Raji (cell line): ENCODE results near the gene SBF1.
A peak's percentile ranks its signal among the peaks of the same experiment; 100 is the strongest.

ENCODE experiments used
- POLR2A ChIP-seq: IDR thresholded peaks from 2 replicates; pipeline ENCODE4 v1.6.1; 2011; ENCODE audit warnings: low read depth, low read length, control low read depth; ENCODE audit not compliant: insufficient read depth

SBF1 gene

DNA sequence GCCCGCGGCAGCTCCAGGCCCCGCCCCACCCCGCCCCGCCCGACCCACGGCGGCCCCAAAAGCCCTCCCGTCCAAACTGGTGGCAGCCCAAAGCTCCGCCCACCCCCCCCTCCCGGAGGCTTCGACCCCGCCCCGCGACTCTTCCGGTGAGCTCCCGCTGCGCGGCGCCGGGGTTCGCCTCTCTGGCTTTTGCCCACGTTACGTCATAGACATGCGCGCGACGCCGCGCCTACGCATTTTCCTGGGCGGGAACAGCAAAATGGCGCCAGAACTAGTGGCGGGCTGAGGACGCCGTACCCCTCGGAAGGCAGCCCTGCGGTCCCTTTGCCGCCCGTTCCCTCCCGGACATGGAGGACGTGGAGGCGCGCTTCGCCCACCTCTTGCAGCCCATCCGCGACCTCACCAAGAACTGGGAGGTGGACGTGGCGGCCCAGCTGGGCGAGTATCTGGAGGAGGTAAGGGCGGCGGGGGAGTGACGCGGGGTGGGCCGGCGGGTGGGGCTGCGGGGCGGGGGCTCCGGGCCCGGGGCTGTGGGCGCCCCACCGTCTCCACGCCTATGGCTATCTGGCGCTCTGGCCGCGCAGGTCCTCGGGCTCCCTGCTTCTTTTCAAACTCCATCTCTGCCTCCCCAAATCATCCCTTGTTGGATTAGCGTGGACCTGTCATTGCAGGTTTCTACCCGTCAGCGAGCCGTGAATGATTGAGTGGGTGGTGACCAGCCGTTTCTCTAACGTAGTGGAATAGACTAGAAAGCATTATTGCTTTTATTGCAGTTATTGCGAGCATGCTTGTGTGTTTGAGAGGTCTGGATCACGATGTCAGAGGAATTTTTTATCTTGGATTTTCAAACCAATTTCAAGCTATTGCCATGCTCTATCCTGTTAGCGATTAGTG lies 33.4 kb upstream of the SBF1 start, which contains the start of gene NCAPH2:
Gene NCAPH2, plus strand, starts transcription at position 234 of the 894 bp plus-strand sequence. Its CDS starts 114 bp downstream, at position 348.
- TF ChIP-seq POLR2A = peak; percentile 87

DNA sequence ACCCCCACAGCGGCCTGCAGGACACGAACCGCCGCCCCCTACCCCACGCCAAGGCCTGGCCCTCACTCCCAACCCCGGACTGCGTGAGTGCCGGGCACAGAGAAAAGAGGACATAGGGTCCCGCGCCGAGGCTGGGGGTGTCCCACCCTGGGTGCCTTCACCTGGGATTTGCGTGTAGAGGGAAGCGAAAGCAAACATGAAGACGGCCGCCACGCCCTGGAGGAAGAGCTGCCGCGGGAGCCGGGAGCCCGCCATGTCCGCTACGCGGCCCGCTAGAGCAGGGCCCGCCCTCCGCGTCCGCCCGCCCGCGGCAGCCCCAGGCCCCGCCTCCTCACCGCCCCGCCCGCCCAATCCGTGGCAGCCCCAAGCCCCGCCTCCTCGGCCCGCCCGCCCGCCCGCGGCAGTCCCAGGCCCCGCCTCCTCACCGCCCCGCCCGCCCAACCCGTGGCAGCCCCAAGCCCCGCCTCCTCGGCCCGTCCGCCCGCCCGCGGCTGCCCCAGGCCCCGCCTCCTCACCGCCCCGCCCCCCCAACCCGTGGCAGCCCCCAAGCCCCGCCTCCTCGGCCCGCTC lies 32.7 kb upstream of the SBF1 start, which contains the start of gene LMF2:
Gene LMF2, minus strand, starts transcription at position 282 of the 570 bp plus-strand sequence. Its CDS starts 27 bp downstream, at position 255.
- TF ChIP-seq POLR2A = peak; percentile 63

DNA sequence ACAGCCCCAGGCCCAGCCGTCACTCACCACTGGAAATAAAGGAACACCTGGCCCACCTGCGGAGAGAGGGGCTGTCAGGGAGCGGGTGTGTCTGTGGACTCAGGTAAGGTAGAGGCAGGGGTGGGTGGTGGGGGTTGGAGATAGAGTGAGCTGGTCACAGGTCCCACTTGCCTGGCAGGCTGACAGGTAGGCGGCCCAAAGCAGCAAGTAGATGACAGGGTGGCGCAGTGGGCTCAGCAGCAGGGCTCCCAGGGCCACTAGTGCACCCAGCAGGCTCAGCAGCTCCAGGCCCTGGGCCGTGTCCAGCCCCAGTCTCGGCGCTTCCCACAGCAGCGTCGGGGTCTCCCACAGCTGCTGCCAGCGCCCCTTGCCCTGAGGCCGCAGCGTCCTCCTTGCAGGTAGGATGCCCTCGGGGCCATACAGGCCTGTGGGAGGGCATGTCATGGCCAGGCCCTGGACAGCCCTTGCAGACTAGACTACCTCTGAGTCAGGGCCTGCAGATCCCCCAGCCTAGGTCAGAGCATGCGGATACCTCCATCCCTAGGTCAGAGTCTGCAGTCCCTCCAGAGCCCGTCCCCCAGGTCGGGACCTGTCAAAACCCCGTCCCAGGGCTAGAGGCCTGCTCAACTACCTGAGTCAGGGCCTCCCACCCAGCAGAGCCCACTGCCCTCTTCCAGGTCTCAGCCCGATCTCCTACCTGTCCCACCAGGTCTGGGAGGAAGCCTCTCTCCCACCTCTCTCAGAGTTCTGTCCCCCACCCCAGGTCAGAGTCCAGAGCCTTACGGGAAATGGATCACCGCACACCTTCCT lies 32.0 kb upstream of the SBF1 start:
- TF ChIP-seq POLR2A = no peak

DNA sequence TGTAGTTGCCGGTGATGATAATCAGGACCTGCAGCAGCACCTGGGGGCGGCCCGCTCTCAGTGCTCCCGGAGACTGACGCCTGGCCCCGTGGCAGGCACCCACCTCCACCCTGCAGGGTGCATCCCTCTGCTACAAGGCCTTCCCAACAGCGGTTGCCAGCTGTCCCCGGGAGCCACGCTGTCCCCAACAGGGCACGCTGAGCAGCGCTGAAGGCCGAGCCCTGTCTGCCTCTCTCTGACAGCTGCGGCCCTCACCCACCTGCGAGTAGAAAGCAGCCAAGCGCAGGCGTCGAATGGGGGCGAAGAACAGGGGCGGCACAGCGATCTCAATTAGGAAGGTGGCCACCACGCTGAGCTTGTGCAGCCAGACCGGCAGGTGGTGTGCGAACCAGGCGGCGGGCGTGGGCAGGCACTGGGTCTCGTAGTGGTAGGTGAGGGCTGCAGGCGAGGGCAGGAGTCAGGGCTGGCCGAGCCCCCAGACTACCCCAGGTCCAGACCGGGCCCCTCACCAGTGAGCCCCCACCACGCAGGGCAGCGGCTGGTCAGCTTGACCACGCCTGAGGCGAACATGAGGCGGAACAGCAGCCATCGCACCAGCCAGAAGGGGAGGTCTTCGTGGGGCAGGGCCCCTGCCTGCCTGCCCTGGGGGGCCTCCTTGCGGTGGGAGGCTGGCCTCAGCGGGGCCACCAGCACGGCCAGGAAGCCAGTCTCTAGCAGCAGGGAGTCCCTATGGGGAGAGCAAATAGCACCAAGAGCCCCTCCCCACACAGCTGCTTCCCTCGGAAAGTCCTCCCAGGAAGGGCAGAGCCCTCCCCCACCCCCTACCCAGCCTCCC lies 31.2 kb upstream of the SBF1 start:
- TF ChIP-seq POLR2A = no peak

DNA sequence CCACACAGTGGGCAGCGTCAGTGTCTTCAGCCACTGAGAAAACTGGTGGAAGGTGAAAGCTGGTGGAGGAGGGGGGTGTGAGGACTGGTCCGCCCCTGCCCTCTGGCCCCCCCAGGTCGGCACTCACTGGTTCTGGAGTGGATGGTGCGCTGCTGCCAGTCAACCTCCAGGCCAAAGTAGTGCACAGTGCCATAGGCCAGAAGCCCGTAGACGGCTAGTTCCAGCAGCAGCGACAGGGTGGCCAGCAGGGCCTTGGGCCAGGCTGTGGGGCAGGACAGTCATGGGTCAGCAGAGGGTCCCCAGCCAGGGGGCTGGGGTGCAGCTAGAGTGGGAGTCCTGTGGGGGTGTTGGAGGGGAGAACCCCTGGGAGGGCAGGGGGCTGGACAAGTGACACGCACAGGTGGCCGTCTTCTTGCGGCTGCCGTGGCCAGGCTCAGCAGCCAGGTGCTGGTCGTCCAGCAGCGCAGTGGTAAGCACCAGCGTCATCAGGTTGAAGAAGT lies 30.5 kb upstream of the SBF1 start:
- no peak for TF ChIP-seq POLR2A

DNA sequence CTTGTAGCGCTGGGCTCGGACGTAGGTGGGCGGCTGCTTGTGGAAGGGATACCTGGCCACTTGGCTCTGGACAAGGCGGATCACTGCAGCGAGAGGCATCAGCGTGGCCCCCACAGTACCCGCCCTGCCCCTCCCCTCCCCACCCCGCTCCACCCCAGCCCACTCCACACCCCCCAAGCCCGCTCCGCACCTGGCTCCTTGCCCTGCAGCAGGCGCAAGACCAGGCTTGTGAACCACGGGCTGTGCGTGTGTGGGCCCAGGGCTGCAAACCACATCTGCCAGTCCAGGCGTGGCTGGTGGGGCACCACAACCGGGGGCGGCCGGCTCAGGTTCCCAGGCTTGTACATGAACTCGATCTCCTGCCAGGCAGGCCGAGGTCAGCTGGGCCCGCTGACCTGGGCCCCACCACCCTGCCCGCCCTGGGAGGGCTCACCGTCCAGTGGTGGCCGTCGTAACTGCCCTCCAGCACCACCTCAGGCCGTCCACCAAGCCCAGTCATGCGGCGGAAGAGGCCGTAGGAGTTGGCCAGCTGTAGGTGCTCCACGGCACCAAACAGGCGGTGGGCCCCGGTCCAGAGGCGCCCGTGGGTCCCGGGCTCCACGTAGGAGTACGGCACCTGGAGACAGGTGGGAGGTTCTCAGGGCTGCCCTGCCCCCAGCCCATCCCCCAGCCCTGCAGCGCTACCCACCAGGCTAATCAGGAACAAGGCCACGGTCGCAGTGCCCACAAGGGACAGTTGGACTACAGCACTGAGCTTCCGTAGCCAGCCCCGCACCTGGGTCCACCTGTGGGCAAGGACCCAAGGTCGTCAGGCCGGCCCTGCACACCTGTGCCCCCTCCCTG lies 29.8 kb upstream of the SBF1 start:
- TF ChIP-seq POLR2A = no peak

DNA sequence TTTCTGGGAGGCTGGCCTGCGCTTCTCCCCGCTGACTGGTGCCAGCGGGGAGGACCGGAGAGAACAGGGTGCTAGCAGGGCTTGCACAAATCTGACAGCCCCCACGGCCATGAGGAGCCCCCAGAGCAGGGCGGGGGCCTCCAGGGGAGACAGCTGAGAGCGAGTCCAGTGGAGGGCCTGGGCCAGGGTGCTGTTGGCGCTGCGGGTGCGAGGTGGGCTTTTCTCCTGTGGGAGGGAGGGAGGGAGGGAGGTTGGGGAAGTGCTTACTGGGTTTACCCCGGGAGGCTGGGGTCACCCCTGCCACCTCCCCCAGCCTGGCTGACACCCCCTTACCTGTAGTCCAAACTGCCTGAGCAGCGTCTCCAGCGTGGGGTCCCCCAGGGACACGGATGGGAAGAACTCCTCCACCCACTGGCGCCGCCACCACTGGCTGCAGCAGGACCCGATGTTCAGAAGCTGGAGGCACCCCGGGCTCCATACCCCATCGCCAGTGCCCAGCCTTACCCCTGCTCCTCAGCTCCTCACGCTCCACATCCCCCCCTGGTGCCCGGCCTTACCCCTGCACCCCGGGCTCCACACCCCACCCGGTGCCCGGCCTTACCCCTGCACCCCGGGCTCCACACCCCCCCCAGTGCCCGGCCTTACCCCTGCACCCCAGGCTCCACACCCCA lies 28.8 kb upstream of the SBF1 start:
- no peak for TF ChIP-seq POLR2A

DNA sequence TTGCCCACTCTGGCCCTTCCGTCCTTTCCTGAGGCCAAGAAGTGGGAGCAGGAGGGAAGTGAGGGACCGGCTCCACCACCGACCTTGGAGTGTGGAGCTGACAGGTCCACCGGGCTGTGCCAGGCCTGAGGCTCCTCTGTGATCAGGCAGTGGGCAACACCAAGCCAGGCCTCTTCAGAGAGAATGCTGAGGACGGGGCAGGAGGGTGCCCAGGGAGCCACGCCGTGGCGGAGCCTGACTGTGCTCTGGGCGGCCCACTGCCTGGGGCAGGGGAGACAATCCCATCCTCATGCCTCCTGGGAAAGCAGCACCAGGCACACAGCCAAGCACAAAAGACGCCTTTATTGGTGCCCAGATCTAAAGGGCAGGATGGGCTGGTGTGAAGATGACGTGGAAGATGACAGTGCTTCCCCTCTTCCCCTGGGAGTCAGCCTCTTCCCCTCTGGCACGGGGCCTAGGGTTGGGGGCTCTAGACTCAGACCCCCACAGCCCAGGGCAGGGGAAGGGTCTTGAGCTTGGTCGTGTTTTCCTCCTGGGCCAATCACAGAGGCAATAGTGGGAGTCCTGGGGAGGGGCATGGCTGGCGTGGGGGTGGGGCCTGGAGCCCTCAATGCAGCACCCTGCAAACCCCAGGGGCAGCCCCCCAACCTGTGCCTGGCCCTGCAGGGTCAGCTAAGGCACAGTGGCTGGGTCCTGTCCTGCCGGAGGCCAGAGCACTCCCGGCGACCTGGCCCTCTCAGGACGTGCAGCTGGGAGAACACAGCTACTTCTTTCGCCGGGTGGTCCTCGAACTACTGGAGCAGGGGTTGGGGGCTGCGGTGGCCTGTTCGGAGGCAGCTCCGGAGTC lies 28.0 kb upstream of the SBF1 start:
- no peak for TF ChIP-seq POLR2A

DNA sequence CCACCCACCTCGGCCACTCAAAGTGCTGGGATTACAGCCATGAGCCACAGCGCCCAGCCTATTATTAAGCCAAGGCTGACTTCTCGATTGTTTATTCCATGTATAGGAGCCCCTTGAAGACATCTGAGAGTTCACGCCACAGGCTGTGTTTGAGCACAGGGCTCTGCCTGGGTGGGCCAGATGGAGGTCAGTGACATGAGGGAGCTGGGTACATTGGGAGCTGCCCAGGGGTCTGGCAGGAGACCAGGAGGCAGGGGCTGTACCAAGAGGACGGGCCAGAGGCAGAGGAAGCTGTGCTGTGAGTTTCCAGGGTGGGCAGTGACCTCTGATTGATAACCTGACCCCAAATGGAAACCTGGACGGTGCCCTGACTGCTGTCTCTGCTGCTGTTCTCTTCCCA lies 27.3 kb upstream of the SBF1 start:
- no peak for TF ChIP-seq POLR2A

DNA sequence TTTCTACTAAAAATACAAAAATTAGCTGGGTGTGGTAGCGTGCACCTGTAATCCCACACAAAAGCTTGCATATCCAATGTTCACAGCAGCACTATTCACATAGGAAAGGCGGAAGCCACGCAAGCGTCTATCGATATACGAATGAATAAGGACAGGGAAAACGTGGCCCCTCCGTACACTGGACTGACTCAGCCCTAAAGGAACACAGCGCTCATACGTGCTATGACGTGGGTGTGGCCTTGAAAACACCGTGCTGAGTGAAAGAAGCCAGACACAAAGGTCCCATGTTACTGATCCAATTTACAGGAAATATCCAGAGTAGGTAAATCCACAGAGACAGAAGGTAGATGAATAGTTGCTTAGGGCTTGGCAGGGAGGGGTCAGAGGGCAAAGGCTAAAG lies 25.6 kb upstream of the SBF1 start:
- TF ChIP-seq POLR2A = no peak

DNA sequence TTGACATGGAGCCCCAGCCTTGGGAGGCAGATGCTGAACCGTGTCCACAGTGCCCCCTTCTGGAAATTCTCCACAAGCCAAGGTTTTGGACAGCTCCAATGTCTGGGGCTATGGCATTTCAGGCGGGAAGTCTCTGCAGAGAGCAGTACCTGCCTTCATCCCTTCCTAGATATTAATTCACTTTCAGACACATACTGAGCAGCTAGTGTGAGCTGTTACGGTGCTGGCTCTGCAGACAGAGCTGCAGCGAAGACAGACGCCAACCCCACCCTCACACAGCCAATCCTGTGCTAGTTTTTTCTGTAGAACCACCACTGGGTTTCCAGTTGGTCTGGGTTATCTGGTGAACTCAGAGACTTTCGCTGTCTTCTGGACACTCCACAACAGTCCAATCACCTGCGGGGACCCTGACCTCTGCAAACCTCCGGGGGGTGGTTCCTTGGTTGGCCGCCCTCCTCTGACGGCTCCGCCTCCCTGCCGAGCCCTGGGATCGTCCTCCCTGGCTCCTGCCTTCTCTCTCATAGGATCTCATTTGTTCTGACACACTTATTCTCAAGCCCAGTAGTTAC lies 23.6 kb upstream of the SBF1 start:
- TF ChIP-seq POLR2A = no peak

DNA sequence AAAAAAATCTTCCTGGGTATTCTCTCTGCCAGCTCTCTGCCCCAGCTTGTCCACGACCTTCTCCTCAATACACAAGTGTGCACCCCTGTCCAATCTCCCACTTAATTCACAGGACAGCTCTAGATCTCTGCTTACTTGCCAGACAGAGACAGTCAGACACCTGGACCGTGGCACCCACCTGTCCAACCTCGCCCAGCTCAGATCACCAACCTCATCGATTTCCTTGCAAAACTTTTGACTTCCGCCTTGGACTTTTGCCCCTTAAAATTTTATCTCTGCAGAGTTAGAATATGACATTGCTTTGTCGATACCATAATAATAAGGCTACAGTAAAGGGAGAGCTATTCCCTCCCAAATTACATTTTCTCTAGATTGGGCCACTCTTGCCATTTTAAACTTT lies 22.3 kb upstream of the SBF1 start:
- no peak for TF ChIP-seq POLR2A
